Lower leg skin (tissue), 4 donors: ENCODE data around the gene MATN4. TPM values are rescaled to one million over a fixed set of nuclear protein-coding genes. Genes with fewer than 3 reads are reported as not detected.
"Not testable (repeated sequence)": the region's sequence is repeated elsewhere in the genome, so short reads cannot be mapped to it uniquely, and the experiment has no call there.

Experiments used
- DNase-seq, 2 donors: peaks; one replicate each; pipeline ENCODE4 v3.0.0-alpha.2; 2019; ENCODE audit warnings: low spot score in 2 of 2
- H3K4me3 ChIP-seq: fragments of 200-600 bp; sonication (generic); 2 replicates; pipeline ENCODE4 v1.5.1; 2017; ENCODE audit warnings: mild to moderate bottlenecking, low read depth; ENCODE audit not compliant: poor library complexity, severe bottlenecking
- CTCF ChIP-seq, 3 donors: fragments of 450-650 bp; IDR thresholded peaks; one replicate each; pipeline ENCODE4 v1.5.1; 2016; ENCODE audit warnings: antibody characterized with exemption in 3 of 3, mild to moderate bottlenecking in 3 of 3, moderate library complexity in 2 of 3
- POLR2A ChIP-seq, 2 donors: fragments of 450-650 bp; IDR thresholded peaks; one replicate each; pipeline ENCODE4 v1.6.1; 2016 to 2017; ENCODE audit warnings: antibody characterized with exemption in 2 of 2, mild to moderate bottlenecking in 1 of 2, moderate library complexity in 1 of 2
- WGBS, 2 donors: methylation state at CpG; one replicate each; pipeline ENCODE4 v1.1.5; 2018; 5-methylcytosine and 5-hydroxymethylcytosine counted together
- intact Hi-C: fragments of 100-400 bp; cut with DNase I; formaldehyde crosslinking; loops from one replicate; pipeline ENCODE4 v1.15.0; 2023; ENCODE audit warnings: low total_unique reads
- total RNA-seq, 4 donors: library from RNA; depleted of rRNA; stranded (reverse); fragments of >200 nt; gene quantifications; one replicate each; pipeline ENCODE4 v1.1.0, GENCODE V29; 2016

The MATN4 gene
- total RNA-seq: 1 to 10 TPM in 2 of 4 donors, under 1 TPM in 2; 0.61 to 4.5 (median 1.8) TPM

- no peak for DNase-seq
Measured at GRCh38 chr20:45308117-45308778, at the start of gene MATN4. MATN4 (minus strand) TSS chr20:45308299; CDS start chr20:45305582, 2,717 bp downstream.

GRCh38 chr20:45355209-45356084 is 47.3 kb upstream of the MATN4 start:
- DNase-seq: no peak
- H3K4me3 ChIP-seq: no peak overlapping the region
- intact Hi-C loops: no loop called here
- WGBS, 2 donors: 42 to 69% methylated on average over 5 of the region's 5 CpGs
- TF ChIP-seq POLR2A (IDR thresholded peaks at IDR 0.05): no peak
- no peak for TF ChIP-seq CTCF (IDR thresholded peaks at IDR 0.05)

More at GRCh38 chr20:45308117-45308778, at the start of gene MATN4:
- no peak within 1 kb of the TSS for H3K4me3 ChIP-seq
- TF ChIP-seq CTCF (IDR thresholded peaks at IDR 0.05): no peak
- 5 to 26% methylated on average over 12 to 17 of the region's 20 CpGs for WGBS, 2 donors
- intact Hi-C loops: no loop called here

GRCh38 chr20:45354423-45355208 is 46.5 kb upstream of the MATN4 start:
- no peak for DNase-seq
- TF ChIP-seq CTCF (IDR thresholded peaks at IDR 0.05): no peak
- no peak for TF ChIP-seq POLR2A (IDR thresholded peaks at IDR 0.05)
- 68 to 78% methylated on average over 9 of the region's 9 CpGs for WGBS, 2 donors
- intact Hi-C loops: no loop called here
- no peak overlapping the region for H3K4me3 ChIP-seq

- DNase-seq: no peak
- H3K4me3 ChIP-seq: no peak overlapping the region
- TF ChIP-seq POLR2A (IDR thresholded peaks at IDR 0.05): no peak
- no peak for TF ChIP-seq CTCF (IDR thresholded peaks at IDR 0.05)
- WGBS, 2 donors: 72 to 79% methylated on average over 1 of the region's 1 CpG
- intact Hi-C loops: no loop called here
Measured at GRCh38 chr20:45353746-45354145, 45.6 kb upstream of the MATN4 start.

GRCh38 chr20:45352729-45353128 is 44.6 kb upstream of the MATN4 start:
- intact Hi-C loops: no loop called here
- DNase-seq: no peak
- no peak overlapping the region for H3K4me3 ChIP-seq
- TF ChIP-seq POLR2A (IDR thresholded peaks at IDR 0.05): no peak
- no peak for TF ChIP-seq CTCF (IDR thresholded peaks at IDR 0.05)
- WGBS, 2 donors: 82 to 88% methylated on average over 3 of the region's 3 CpGs

- DNase-seq, intact Hi-C loops, H3K4me3 ChIP-seq: not testable (repeated sequence)
- WGBS, 2 donors: 91 to 94% methylated on average over 10 of the region's 10 CpGs
Measured at GRCh38 chr20:45350795-45351194, 42.7 kb upstream of the MATN4 start.
